Epithelial cell of esophagus (primary cell): ENCODE data around the gene ZNF593OS.

Experiments used
- DNase-seq: peaks from one replicate; pipeline ENCODE4 v3.0.0; 2010; ENCODE audit warnings: low read depth
- H3K4me3 ChIP-seq: 2 replicates; pipeline ENCODE4 v1.5.1; 2011; ENCODE audit warnings: mild to moderate bottlenecking, low read length, control low read depth
- CTCF ChIP-seq: IDR thresholded peaks from 2 replicates; pipeline ENCODE4 v1.5.1; 2011; ENCODE audit warnings: low read depth, mild to moderate bottlenecking, low read length, control low read depth, inconsistent platforms; ENCODE audit not compliant: insufficient read depth; ENCODE audit errors: missing control alignments

ZNF593OS gene

GRCh38 chr1:26127235-26128163 lies 44.1 kb downstream of the ZNF593OS start:
- DNase-seq: peak; percentile 60
- no peak overlapping the region for H3K4me3 ChIP-seq
- TF ChIP-seq CTCF: no peak

GRCh38 chr1:26126321-26127084 lies 45.1 kb downstream of the ZNF593OS start:
- TF ChIP-seq CTCF: no peak
- DNase-seq: peak; percentile 89

GRCh38 chr1:26125946-26126320 lies 45.7 kb downstream of the ZNF593OS start:
- no peak for DNase-seq
- TF ChIP-seq CTCF: no peak

More at GRCh38 chr1:26126321-26127084, 45.1 kb downstream of the ZNF593OS start:
- H3K4me3 ChIP-seq: no peak overlapping the region

GRCh38 chr1:26125382-26125781 lies 46.2 kb downstream of the ZNF593OS start:
- TF ChIP-seq CTCF: no peak

More at GRCh38 chr1:26125946-26126320, 45.7 kb downstream of the ZNF593OS start:
- no peak overlapping the region for H3K4me3 ChIP-seq

GRCh38 chr1:26124418-26125331 lies 47.0 kb downstream of the ZNF593OS start:
- TF ChIP-seq CTCF: no peak
- H3K4me3 ChIP-seq: no peak overlapping the region
- no peak for DNase-seq

More at GRCh38 chr1:26125382-26125781, 46.2 kb downstream of the ZNF593OS start:
- DNase-seq: no peak
- H3K4me3 ChIP-seq: no peak overlapping the region
